OCI-LY1 (cell line): ENCODE results near the gene ATF6B.

ENCODE experiments used
- EZH2 ChIP-seq: fragments of 200-600 bp; sonication (generic), shearing (Covaris generic); IDR thresholded peaks from 2 replicates; pipeline ENCODE4 v1.8.0; 2017; ENCODE audit warnings: borderline replicate concordance, mixed run types, mild to moderate bottlenecking, antibody characterized with exemption, low read length, moderate library complexity, mixed read lengths
- TF ChIP-seq, protein P1 (sequence below): fragments of 200-600 bp; sonication (generic), shearing (Covaris generic); IDR thresholded peaks from 2 replicates; pipeline ENCODE4 v1.5.1; 2017; ENCODE audit warnings: mild to moderate bottlenecking, antibody characterized with exemption, low read length, moderate library complexity, mixed read lengths

- TF ChIP-seq EZH2, result no peak
- TF ChIP-seq, protein P1, sequence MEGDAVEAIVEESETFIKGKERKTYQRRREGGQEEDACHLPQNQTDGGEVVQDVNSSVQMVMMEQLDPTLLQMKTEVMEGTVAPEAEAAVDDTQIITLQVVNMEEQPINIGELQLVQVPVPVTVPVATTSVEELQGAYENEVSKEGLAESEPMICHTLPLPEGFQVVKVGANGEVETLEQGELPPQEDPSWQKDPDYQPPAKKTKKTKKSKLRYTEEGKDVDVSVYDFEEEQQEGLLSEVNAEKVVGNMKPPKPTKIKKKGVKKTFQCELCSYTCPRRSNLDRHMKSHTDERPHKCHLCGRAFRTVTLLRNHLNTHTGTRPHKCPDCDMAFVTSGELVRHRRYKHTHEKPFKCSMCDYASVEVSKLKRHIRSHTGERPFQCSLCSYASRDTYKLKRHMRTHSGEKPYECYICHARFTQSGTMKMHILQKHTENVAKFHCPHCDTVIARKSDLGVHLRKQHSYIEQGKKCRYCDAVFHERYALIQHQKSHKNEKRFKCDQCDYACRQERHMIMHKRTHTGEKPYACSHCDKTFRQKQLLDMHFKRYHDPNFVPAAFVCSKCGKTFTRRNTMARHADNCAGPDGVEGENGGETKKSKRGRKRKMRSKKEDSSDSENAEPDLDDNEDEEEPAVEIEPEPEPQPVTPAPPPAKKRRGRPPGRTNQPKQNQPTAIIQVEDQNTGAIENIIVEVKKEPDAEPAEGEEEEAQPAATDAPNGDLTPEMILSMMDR, result no peak
Observed at GRCh38 chr6:32163559-32164258, 35.7 kb upstream of the ATF6B start.
